ENCODE data around the gene ITGAV. TPM values are rescaled to one million over a fixed set of nuclear protein-coding genes. Genes with fewer than 3 reads are reported as not detected.

Gene ITGAV
- total RNA-seq, 1 experiment from 2014 or later, result 26.9 TPM

GRCh38 chr2:186588421-186588820 is 1.4 kb upstream of the ITGAV start:
- Mint-ChIP-seq H3K9me3 (peaks cover 0 to 2% of the 10 kb centered on the region in 2 experiments; a peak in 1 of 5 replicates), H3K27ac (no peak overlapping the region), H3K27me3 (ENCODE audit: low read depth) (no peaks in the 10 kb centered on the region; the same call in none of the 2 replicates), H3K36me3 (ENCODE audit: insufficient read depth in 1 of 3, low read depth in 3 of 3) (no peaks in the 10 kb centered on the region), H3K4me1 (peaks cover 23 to 32% of the 10 kb centered on the region in 2 experiments), H3K4me3 (no peak overlapping the region)
- Histone ChIP-seq H4K8ac (replicated peaks; ENCODE audit: insufficient read length, low read depth, low read length) (no peak overlapping the region), H2AFZ (ENCODE audit: low read length) (no peak overlapping the region), H2BK12ac (ENCODE audit: insufficient read length, low read depth, low read length) (no peak overlapping the region), H4K20me1 (ENCODE audit: control insufficient read depth, insufficient read depth, insufficient read length) (no peaks in the 10 kb centered on the region), H3T11ph (ENCODE audit: low read length) (no peak overlapping the region), H3K56ac (ENCODE audit: insufficient read length, low read depth, low read length) (no peak overlapping the region), H3K79me1 (ENCODE audit: insufficient read depth, low read depth, low read length, poor library complexity, severe bottlenecking) (no peaks in the 10 kb centered on the region), H3K4ac (ENCODE audit: low read depth, low read length) (no peak overlapping the region), H3K23me2 (ENCODE audit: insufficient read length, low read depth, low read length, poor library complexity, severe bottlenecking) (peaks cover 12% of the 10 kb centered on the region), H2BK20ac (ENCODE audit: low read depth, low read length, poor library complexity, severe bottlenecking) (no peak overlapping the region), H4K91ac (ENCODE audit: insufficient read length, low read depth, low read length) (no peak overlapping the region), H2BK5ac (ENCODE audit: insufficient read length, low read length) (no peak overlapping the region), H3K4me1 (ENCODE audit: insufficient read depth, low read length) (no peaks in the 10 kb centered on the region), H3K9me3 (ENCODE audit: control insufficient read depth, low read depth, low read length) (no peaks in the 10 kb centered on the region), H4K5ac (ENCODE audit: insufficient read length, low read depth, low read length) (no peak overlapping the region), H3K79me2 (ENCODE audit: insufficient read depth, low read length) (no peaks in the 10 kb centered on the region; the same call in 1 of the 2 replicates), H2BK15ac (ENCODE audit: low read depth, low read length) (no peak overlapping the region), H3K18ac (ENCODE audit: insufficient read length, low read depth, low read length) (no peak overlapping the region), H3K14ac (ENCODE audit: insufficient read depth, low read length) (no peak overlapping the region), H2BK120ac (ENCODE audit: low read depth, low read length, poor library complexity, severe bottlenecking) (no peak overlapping the region), H3K4me2 (ENCODE audit: insufficient read depth, insufficient read length, low read length) (no peak overlapping the region), H3K23ac (ENCODE audit: insufficient read length, low read depth, low read length) (no peak overlapping the region), H2AK5ac (ENCODE audit: insufficient read length, low read length) (no peak overlapping the region), H3K27ac (ENCODE audit: insufficient read length, low read depth, low read length) (no peak overlapping the region), H3K27me3 (ENCODE audit: insufficient read depth, low read length) (no peaks in the 10 kb centered on the region), H3K9ac (ENCODE audit: extremely low read depth, insufficient read length, low read length) (no peak overlapping the region)
- TF ChIP-seq CTCF (conservative IDR thresholded peaks at IDR 0.05), result no peak
- DNase-seq, result no peak
- WGBS (ENCODE audit: extremely low coverage, insufficient read length, low lambda C conversion rate), result no CpG with 5 or more reads among the region's 9 CpGs
